Suprapubic skin (tissue), 4 donors: ENCODE data around the gene COX20. TPM values are rescaled to one million over a fixed set of nuclear protein-coding genes. Genes with fewer than 3 reads are reported as not detected.

ENCODE experiments used
- DNase-seq, 2 donors: peaks; one replicate each; pipeline ENCODE4 v3.0.0-alpha.2; 2019; ENCODE audit warnings: low spot score in 2 of 2
- H3K27ac ChIP-seq: fragments of 200-600 bp; sonication (generic); one replicate; pipeline ENCODE4 v1.5.1; 2019
- H3K27me3 ChIP-seq: fragments of 200-600 bp; sonication (generic); one replicate; pipeline ENCODE4 v1.5.1; 2019
- H3K36me3 ChIP-seq: fragments of 200-600 bp; sonication (generic); one replicate; pipeline ENCODE4 v1.5.1; 2019
- H3K4me1 ChIP-seq: fragments of 200-600 bp; sonication (generic); one replicate; pipeline ENCODE4 v1.5.1; 2019
- H3K4me3 ChIP-seq: fragments of 200-600 bp; sonication (generic); one replicate; pipeline ENCODE4 v1.5.1; 2019; ENCODE audit warnings: mild to moderate bottlenecking
- H3K9me3 ChIP-seq: fragments of 200-600 bp; sonication (generic); one replicate; pipeline ENCODE4 v1.5.1; 2019
- EP300 ChIP-seq: sonication (generic); formaldehyde crosslinking; IDR thresholded peaks from one replicate; pipeline ENCODE4 v1.6.1; 2017; ENCODE audit warnings: antibody characterized with exemption
- POLR2A ChIP-seq, 2 donors: fragments of 450-650 bp; IDR thresholded peaks; one replicate each; pipeline ENCODE4 v1.6.1; 2017; ENCODE audit warnings: antibody characterized with exemption in 2 of 2, mild to moderate bottlenecking in 2 of 2, moderate library complexity in 2 of 2
- POLR2AphosphoS5 ChIP-seq, 3 donors: sonication (generic); formaldehyde crosslinking; IDR thresholded peaks; one replicate each; pipeline ENCODE4 v1.6.1; 2017; ENCODE audit warnings: antibody characterized with exemption in 3 of 3
- WGBS: methylation state at CpG from one replicate; pipeline ENCODE4 v1.1.5; 2018; 5-methylcytosine and 5-hydroxymethylcytosine counted together
- total RNA-seq, 4 donors: library from RNA; depleted of rRNA; stranded (reverse); fragments of >200 nt; gene quantifications; one replicate each; pipeline ENCODE4 v1.1.0, GENCODE V29; 2016
- TF ChIP-seq, protein P1 (sequence below), 2 donors: fragments of 200-600 bp in 1 of 2; fragments of 450-650 bp in 1 of 2; sonication (generic) in 1 of 2; IDR thresholded peaks; one replicate each; pipeline ENCODE4 v1.5.1; 2016 to 2019; ENCODE audit warnings: antibody characterized with exemption in 2 of 2, mild to moderate bottlenecking in 1 of 2, moderate library complexity in 1 of 2

COX20 gene
- total RNA-seq, 4 donors from 2014 or later, result 19.4 to 30.3 (median 25.3) TPM

DNA sequence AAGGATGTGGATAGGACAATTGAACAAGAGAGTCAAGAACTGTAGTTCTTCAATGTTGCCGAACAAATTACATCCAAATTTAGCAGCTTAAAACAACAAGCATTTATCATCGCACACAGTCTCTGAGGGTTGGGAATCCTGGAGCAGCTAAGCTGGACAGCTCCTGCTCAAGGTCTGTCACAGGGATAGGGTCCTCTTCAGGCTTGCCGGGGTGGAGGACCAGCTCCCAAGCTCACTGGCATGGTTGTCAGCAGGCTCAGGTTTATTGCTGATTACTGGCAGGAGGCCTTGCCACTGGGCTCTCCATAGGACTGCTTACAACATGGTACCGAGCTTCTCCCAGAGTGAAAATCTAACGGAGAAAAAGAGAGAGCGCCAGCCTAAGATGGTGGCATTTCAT, 22.1 kb upstream of the COX20 start:
- Histone ChIP-seq H3K27ac (no peak overlapping the region), H3K9me3 (no peaks in the 10 kb centered on the region), H3K4me1 (no peaks in the 10 kb centered on the region), H3K27me3 (no peaks in the 10 kb centered on the region), H3K4me3 (no peak overlapping the region), H3K36me3 (no peaks in the 10 kb centered on the region)
- 79% methylated on average over 6 of the region's 6 CpGs for WGBS
- no peak for TF ChIP-seq POLR2AphosphoS5 (IDR thresholded peaks at IDR 0.05)
- TF ChIP-seq POLR2A (IDR thresholded peaks at IDR 0.05), result no peak
- no peak for TF ChIP-seq EP300
- TF ChIP-seq, protein P1, sequence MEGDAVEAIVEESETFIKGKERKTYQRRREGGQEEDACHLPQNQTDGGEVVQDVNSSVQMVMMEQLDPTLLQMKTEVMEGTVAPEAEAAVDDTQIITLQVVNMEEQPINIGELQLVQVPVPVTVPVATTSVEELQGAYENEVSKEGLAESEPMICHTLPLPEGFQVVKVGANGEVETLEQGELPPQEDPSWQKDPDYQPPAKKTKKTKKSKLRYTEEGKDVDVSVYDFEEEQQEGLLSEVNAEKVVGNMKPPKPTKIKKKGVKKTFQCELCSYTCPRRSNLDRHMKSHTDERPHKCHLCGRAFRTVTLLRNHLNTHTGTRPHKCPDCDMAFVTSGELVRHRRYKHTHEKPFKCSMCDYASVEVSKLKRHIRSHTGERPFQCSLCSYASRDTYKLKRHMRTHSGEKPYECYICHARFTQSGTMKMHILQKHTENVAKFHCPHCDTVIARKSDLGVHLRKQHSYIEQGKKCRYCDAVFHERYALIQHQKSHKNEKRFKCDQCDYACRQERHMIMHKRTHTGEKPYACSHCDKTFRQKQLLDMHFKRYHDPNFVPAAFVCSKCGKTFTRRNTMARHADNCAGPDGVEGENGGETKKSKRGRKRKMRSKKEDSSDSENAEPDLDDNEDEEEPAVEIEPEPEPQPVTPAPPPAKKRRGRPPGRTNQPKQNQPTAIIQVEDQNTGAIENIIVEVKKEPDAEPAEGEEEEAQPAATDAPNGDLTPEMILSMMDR (IDR thresholded peaks at IDR 0.05), result no peak
- no peak for DNase-seq

DNA sequence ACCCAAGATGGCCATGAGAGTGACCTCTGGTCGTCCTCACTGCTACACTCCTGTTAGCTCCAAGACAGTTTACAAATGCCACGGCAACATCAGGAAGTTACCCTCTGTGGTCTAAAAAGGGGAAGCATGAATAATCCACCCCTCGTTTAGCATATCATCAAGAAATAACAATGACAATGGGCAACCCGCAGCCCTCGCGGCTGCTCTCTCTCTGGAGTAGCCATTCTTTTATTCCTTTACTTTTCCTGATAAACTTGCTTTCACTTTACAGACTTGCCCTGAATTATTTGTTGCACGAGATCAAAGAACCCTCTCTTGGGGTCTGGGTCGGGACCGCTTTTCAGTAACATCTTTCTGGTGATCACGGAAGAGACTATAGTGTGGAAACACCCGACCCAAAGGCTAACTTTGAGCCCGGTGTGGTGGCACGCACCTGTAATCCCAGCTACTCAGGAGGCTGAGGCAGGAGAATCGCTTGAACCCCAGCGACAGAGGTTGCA, 19.8 kb upstream of the COX20 start:
- TF ChIP-seq POLR2AphosphoS5 (IDR thresholded peaks at IDR 0.05) (no peak), POLR2A (IDR thresholded peaks at IDR 0.05) (no peak)
- TF ChIP-seq, protein P1 (IDR thresholded peaks at IDR 0.05), result no peak
- no peaks in the 10 kb centered on the region for H3K4me1 ChIP-seq
- 39% methylated on average over 15 of the region's 15 CpGs for WGBS
- peak overlapping the region; percentile 18 for H3K4me3 ChIP-seq
- no peaks in the 10 kb centered on the region for H3K27me3 ChIP-seq
- H3K36me3 ChIP-seq, result no peaks in the 10 kb centered on the region
- H3K9me3 ChIP-seq, result no peaks in the 10 kb centered on the region
- DNase-seq, result no peak
- H3K27ac ChIP-seq, result no peak overlapping the region

DNA sequence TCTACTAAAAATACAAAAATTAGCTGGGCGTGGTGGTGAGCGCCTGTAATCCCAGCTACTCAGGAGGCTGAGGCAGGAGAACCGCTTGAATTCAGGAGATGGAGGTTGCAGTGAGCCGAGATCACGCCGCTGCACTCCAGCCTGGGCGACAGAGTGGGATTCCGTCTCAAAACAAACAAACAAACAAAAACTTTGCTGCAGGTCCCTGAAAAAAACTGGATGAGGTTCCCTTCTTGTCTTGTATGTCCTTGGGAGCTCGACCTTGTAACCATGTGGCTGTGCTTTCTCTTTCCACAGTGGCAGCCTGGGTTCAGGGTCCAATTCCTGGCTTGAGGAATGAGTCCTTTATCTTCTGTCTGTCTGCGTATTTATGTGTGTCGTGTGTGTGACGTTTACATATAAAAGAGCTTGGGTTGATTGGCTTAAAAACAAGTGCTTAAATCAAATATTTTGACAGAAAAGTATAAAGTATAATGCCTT, 18.0 kb upstream of the COX20 start:
- H3K36me3 ChIP-seq, result no peaks in the 10 kb centered on the region
- no peak overlapping the region for H3K27ac ChIP-seq
- WGBS, result 85% methylated on average over 12 of the region's 12 CpGs
- H3K9me3 ChIP-seq, result no peaks in the 10 kb centered on the region
- no peaks in the 10 kb centered on the region for H3K4me1 ChIP-seq
- DNase-seq, result no peak
- TF ChIP-seq EP300 (no peak), POLR2AphosphoS5 (IDR thresholded peaks at IDR 0.05) (no peak), POLR2A (IDR thresholded peaks at IDR 0.05) (no peak)
- TF ChIP-seq, protein P1 (IDR thresholded peaks at IDR 0.05), result no peak
- H3K27me3 ChIP-seq, result no peaks in the 10 kb centered on the region
- no peak overlapping the region for H3K4me3 ChIP-seq

DNA sequence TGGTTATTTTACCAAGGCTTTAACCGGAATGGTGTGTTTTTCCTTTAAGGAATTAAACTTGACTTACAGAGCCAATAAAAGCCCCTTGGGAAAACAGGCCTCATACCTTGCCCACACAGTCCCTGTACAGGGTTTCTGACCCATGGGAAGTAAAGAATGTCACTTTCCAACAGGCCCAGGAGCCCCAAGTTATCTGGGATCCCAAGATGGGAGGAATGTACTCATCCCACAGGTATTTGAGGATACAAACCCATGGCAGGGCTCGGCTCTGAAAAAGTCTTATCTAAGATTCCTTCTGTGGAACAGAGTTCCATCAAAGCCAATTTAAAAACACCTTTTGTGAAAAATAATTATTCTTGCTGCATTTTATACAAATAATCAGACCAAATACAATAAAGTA, 15.3 kb upstream of the COX20 start:
- Histone ChIP-seq H3K36me3 (no peaks in the 10 kb centered on the region), H3K4me1 (no peaks in the 10 kb centered on the region), H3K4me3 (no peak overlapping the region), H3K9me3 (no peaks in the 10 kb centered on the region), H3K27me3 (no peaks in the 10 kb centered on the region), H3K27ac (no peak overlapping the region)
- no peak for DNase-seq
- WGBS, result 81% methylated on average over 2 of the region's 2 CpGs
- TF ChIP-seq, protein P1 (IDR thresholded peaks at IDR 0.05), result no peak
- TF ChIP-seq POLR2A (IDR thresholded peaks at IDR 0.05) (no peak), POLR2AphosphoS5 (IDR thresholded peaks at IDR 0.05) (no peak), EP300 (no peak)

DNA sequence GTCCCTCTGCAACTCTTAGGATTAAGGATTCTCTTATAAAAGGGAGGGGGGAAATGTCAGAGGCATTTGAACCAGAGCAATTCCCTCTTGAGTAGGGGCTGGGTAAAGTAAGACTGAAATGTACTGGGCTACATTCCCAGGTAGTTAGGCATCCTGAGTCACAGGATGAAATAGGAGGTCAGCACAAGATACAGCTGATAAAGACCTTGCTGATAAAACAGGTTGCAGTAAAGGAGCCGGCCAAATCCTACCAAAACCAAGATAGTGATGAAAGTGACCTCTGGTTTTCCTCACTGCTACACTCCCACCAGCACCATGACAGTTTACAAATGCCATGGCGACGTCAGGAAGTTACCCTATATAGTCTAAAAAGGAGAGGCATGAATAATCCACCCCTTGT, 14.3 kb upstream of the COX20 start:
- no peak overlapping the region for H3K4me3 ChIP-seq
- TF ChIP-seq POLR2AphosphoS5 (IDR thresholded peaks at IDR 0.05) (no peak), POLR2A (IDR thresholded peaks at IDR 0.05) (no peak), EP300 (no peak)
- TF ChIP-seq, protein P1 (IDR thresholded peaks at IDR 0.05), result no peak
- WGBS, result 66% methylated on average over 3 of the region's 3 CpGs
- DNase-seq, result no peak
- H3K36me3 ChIP-seq, result no peaks in the 10 kb centered on the region
- no peak overlapping the region for H3K27ac ChIP-seq
- H3K4me1 ChIP-seq, result no peaks in the 10 kb centered on the region
- no peaks in the 10 kb centered on the region for H3K9me3 ChIP-seq
- H3K27me3 ChIP-seq, result no peaks in the 10 kb centered on the region
